AG09309 (cell line): ENCODE results near the gene CRPPA.
A peak's percentile ranks its signal among the peaks of the same experiment; 100 is the strongest.

Experiments
- DNase-seq: peaks from one replicate; pipeline ENCODE4 v3.0.0-alpha.2; 2010; ENCODE audit warnings: low read depth
- H3K4me3 ChIP-seq: 2 replicates; pipeline ENCODE4 v1.5.1; 2011; ENCODE audit warnings: mild to moderate bottlenecking, low read depth, low read length, moderate library complexity; ENCODE audit not compliant: control insufficient read depth
- TF ChIP-seq, protein P1 (sequence below): IDR thresholded peaks from 2 replicates; pipeline ENCODE4 v1.5.1; 2011; ENCODE audit warnings: mild to moderate bottlenecking, low read depth, low read length, inconsistent platforms; ENCODE audit not compliant: insufficient read depth, control insufficient read depth; ENCODE audit errors: missing control alignments

Gene CRPPA

DNA sequence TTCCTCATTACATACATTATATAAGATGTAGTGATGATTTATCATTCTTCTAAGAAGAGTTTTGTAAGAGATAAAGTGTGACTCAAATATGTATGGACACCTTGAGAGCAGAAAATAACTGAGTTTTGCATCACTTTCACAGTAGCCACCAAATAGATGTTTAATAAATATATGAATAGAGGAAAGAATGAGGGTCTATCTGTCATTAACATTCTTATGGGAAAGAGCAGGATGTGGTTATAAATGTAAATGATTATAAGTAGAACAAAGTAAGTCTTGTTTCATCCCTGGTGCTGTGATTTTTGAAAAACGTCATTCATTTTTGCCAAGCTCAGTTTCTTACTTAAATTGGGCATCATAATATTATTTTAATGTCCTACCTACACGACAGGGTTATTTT lies 15.0 kb upstream of the CRPPA start:
- TF ChIP-seq, protein P1, sequence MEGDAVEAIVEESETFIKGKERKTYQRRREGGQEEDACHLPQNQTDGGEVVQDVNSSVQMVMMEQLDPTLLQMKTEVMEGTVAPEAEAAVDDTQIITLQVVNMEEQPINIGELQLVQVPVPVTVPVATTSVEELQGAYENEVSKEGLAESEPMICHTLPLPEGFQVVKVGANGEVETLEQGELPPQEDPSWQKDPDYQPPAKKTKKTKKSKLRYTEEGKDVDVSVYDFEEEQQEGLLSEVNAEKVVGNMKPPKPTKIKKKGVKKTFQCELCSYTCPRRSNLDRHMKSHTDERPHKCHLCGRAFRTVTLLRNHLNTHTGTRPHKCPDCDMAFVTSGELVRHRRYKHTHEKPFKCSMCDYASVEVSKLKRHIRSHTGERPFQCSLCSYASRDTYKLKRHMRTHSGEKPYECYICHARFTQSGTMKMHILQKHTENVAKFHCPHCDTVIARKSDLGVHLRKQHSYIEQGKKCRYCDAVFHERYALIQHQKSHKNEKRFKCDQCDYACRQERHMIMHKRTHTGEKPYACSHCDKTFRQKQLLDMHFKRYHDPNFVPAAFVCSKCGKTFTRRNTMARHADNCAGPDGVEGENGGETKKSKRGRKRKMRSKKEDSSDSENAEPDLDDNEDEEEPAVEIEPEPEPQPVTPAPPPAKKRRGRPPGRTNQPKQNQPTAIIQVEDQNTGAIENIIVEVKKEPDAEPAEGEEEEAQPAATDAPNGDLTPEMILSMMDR, result no peak
- H3K4me3 ChIP-seq, result no peak overlapping the region
- no peak for DNase-seq

- DNase-seq, result no peak
- H3K4me3 ChIP-seq, result no peak overlapping the region
- TF ChIP-seq, protein P1, result no peak
These were observed 12.3 kb upstream of the CRPPA start for GRCh38 chr7:16433568-16434122.

GRCh38 chr7:16432425-16432731 lies 11.0 kb upstream of the CRPPA start:
- no peak overlapping the region for H3K4me3 ChIP-seq
- no peak for DNase-seq
- TF ChIP-seq, protein P1, result no peak

GRCh38 chr7:16431646-16432424 lies 10.5 kb upstream of the CRPPA start:
- no peak overlapping the region for H3K4me3 ChIP-seq
- DNase-seq, result no peak
- TF ChIP-seq, protein P1, result peak; percentile 35

GRCh38 chr7:16430133-16430532 lies 8.8 kb upstream of the CRPPA start:
- no peak for DNase-seq
- TF ChIP-seq, protein P1, result no peak
- no peak overlapping the region for H3K4me3 ChIP-seq

GRCh38 chr7:16428672-16429071 lies 7.3 kb upstream of the CRPPA start:
- DNase-seq, result peak; percentile 38
- TF ChIP-seq, protein P1, result no peak

DNA sequence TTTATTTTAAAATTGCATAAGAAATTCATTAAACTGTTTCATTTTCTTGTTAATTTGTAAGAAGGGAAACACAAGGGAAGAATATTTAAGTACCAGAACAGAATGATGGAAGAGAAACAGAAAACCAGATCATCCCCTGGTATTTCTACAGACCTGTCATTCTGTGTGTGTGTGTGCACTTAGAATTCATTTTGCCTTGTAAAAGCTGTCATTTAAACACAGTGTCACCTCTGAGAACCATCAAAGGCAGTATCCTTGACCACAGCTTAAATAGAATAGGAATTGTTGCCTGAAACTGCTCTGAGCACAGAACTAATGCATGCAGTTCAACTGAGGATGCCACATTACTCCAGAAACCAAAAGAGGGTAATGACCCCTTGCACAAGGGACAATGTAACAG lies 6.8 kb upstream of the CRPPA start:
- TF ChIP-seq, protein P1, result no peak
- H3K4me3 ChIP-seq, result no peak overlapping the region
- no peak for DNase-seq

More at GRCh38 chr7:16428672-16429071, 7.3 kb upstream of the CRPPA start:
- H3K4me3 ChIP-seq, result no peak overlapping the region
